LNCAP (cell line): ENCODE measurements around the gene SCGB1C1.

Source experiments
- TF ChIP-seq, protein P1 (sequence below): fragments of 450-650 bp; IDR thresholded peaks from 2 replicates; pipeline ENCODE4 v1.5.1; 2017; ENCODE audit warnings: mild to moderate bottlenecking

SCGB1C1 gene

GRCh38 chr11:214083-214482 lies 21.2 kb downstream of the SCGB1C1 start:
- TF ChIP-seq, protein P1, sequence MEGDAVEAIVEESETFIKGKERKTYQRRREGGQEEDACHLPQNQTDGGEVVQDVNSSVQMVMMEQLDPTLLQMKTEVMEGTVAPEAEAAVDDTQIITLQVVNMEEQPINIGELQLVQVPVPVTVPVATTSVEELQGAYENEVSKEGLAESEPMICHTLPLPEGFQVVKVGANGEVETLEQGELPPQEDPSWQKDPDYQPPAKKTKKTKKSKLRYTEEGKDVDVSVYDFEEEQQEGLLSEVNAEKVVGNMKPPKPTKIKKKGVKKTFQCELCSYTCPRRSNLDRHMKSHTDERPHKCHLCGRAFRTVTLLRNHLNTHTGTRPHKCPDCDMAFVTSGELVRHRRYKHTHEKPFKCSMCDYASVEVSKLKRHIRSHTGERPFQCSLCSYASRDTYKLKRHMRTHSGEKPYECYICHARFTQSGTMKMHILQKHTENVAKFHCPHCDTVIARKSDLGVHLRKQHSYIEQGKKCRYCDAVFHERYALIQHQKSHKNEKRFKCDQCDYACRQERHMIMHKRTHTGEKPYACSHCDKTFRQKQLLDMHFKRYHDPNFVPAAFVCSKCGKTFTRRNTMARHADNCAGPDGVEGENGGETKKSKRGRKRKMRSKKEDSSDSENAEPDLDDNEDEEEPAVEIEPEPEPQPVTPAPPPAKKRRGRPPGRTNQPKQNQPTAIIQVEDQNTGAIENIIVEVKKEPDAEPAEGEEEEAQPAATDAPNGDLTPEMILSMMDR, result no peak

DNA sequence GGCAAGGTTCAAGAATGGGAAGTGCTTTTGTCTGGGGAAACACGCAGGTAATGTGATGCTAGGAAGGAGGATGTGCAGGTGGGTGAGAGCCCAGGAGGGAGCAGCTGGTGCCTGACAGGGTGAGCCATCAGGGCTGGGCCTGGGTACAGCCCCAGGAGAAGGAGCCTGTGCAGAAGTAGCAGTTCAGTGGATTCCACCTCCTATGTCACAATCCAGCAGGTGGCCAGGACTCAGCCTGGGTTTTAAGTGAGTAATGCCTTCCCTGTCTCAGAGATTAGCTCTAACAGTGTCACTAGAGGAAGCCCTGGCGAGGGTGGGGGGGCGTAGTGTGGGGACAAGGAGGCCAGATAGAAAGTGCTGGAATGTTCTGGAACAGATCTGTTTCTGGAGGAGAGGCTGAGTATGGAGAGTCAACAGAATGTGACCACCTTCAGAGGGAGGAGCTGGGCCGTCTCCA lies 22.7 kb downstream of the SCGB1C1 start:
- TF ChIP-seq, protein P1, result no peak

GRCh38 chr11:216081-216974 lies 23.4 kb downstream of the SCGB1C1 start:
- TF ChIP-seq, protein P1, result no peak

DNA sequence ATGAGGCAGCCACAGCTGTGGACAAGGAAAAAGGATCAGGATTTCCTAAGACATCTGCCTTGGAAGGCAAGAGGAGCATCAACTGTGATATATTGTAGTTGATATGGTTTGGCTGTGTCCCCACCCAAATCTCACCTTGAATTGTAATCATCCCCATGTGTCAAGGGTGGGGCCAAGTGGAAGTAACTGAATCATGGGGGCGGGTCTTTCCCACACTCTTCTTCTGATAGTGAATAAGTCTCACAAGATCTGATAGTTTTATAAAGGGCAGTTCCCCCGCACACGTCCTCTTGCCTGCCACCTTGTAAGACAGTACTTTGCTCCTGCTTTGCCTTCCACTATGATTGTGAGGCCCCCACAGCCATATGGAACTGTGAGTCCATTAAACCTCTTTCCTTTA lies 24.8 kb downstream of the SCGB1C1 start:
- TF ChIP-seq, protein P1, result no peak

- TF ChIP-seq, protein P1, result no peak
These were observed 26.1 kb downstream of the SCGB1C1 start for GRCh38 chr11:218815-219593.

- TF ChIP-seq, protein P1, result no peak
These were observed 28.7 kb downstream of the SCGB1C1 start for GRCh38 chr11:221539-221938.

- TF ChIP-seq, protein P1, result no peak
These were observed 29.3 kb downstream of the SCGB1C1 start for GRCh38 chr11:221998-222789.
